Right lobe of liver (tissue), 4 donors: Measurements from ENCODE around the gene SCGB3A1.

Experiments
- POLR2A ChIP-seq: fragments of 450-650 bp; IDR thresholded peaks from one replicate; pipeline ENCODE4 v1.6.1; 2017; ENCODE audit warnings: antibody characterized with exemption, mild to moderate bottlenecking
- TF ChIP-seq, protein P1 (sequence below), 4 donors: fragments of 200-600 bp in 3 of 4; fragments of 450-650 bp in 1 of 4; IDR thresholded peaks; one replicate each; pipeline versions ENCODE4 v1.5.1 to v1.8.0; 2016 to 2022; ENCODE audit warnings: antibody characterized with exemption in 4 of 4, mild to moderate bottlenecking in 2 of 4
- donor health status: DM: no; HTN: no; CAD: no.
- donor health status: DM: no; HTN: no; CAD: no.
- donor health status: DM: no; HTN: yes; CAD: no.

DNA sequence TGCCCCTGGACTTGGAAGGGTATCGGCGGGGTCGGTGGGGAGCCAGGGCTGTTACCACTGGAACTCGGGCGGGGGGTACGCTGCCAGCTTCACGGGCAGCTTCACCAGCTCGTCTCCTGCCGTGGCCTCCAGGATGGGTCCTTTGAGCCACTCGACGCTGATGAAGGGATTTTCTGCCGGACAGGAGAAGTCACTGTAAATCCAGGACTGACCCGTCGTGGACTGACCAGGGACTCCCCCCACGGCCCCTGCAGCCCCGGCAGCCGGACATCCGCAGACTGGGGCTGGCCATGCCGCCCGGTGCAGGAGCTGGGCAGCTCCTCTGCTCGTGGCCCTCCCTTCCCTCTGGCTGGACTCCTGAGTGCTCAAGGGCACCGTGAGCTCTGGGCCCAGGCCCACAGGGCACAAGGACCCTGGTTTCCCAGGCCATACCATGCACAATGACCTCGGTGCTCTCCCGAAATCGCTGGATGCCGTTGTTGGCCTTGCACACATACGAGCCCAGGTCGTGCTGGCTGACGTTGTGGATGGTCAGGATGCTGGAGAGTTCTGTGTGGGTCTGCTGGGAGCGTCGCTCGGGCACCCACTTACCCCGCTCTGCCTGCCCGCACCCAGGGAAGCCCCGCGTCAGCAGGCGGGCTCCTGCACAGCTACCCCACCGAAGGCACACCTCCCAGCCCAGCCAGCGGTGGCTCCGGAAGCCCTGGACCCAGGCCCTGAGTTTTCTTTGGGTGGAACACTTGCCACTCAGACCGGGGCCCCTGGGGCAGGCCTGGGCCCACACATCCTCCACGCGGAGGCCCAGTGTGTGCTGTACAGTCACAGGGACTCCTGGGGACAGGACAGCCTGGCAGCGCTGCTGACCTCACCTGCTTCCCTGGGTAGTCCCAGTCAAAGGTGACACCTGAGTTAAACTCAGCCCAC is 37.8 kb upstream of the SCGB3A1 start:
- TF ChIP-seq, protein P1, sequence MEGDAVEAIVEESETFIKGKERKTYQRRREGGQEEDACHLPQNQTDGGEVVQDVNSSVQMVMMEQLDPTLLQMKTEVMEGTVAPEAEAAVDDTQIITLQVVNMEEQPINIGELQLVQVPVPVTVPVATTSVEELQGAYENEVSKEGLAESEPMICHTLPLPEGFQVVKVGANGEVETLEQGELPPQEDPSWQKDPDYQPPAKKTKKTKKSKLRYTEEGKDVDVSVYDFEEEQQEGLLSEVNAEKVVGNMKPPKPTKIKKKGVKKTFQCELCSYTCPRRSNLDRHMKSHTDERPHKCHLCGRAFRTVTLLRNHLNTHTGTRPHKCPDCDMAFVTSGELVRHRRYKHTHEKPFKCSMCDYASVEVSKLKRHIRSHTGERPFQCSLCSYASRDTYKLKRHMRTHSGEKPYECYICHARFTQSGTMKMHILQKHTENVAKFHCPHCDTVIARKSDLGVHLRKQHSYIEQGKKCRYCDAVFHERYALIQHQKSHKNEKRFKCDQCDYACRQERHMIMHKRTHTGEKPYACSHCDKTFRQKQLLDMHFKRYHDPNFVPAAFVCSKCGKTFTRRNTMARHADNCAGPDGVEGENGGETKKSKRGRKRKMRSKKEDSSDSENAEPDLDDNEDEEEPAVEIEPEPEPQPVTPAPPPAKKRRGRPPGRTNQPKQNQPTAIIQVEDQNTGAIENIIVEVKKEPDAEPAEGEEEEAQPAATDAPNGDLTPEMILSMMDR (IDR thresholded peaks at IDR 0.05): no peak
- TF ChIP-seq POLR2A: no peak
